NCI-H446 (cell line): ENCODE results near the gene TINAGL1.

Experiments
- DNase-seq, 2 experiments: peaks; one replicate each; lab custom pipeline; 2025; lab: John Stamatoyannopoulos, UW

Gene TINAGL1, protein sequence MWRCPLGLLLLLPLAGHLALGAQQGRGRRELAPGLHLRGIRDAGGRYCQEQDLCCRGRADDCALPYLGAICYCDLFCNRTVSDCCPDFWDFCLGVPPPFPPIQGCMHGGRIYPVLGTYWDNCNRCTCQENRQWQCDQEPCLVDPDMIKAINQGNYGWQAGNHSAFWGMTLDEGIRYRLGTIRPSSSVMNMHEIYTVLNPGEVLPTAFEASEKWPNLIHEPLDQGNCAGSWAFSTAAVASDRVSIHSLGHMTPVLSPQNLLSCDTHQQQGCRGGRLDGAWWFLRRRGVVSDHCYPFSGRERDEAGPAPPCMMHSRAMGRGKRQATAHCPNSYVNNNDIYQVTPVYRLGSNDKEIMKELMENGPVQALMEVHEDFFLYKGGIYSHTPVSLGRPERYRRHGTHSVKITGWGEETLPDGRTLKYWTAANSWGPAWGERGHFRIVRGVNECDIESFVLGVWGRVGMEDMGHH

DNA sequence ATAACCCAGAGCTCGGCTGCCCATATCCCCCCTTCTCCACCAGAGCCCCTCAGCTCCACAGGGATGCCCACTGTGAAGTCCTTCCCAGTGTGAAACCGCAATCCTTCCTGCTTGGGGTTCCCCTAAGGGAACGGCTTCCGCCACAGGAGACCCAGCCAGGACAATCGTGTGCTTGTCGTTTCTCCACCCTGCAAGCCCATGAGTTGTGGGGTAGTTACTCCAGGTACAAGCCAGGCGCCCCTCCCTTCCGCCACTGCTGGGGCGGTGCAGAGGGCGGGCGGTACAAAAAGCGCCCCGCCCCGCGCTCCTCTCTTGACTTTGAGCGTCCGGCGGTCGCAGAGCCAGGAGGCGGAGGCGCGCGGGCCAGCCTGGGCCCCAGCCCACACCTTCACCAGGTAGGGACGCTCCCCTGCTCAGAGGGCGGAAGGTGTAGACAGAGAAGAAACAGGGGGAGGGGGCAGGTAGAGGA is at the start of gene TINAGL1:
TINAGL1 (plus strand) TSS at position 315 of the 469 bp plus-strand sequence. CDS start 634 bp downstream, outside the sequence.
- no peak for DNase-seq

DNA sequence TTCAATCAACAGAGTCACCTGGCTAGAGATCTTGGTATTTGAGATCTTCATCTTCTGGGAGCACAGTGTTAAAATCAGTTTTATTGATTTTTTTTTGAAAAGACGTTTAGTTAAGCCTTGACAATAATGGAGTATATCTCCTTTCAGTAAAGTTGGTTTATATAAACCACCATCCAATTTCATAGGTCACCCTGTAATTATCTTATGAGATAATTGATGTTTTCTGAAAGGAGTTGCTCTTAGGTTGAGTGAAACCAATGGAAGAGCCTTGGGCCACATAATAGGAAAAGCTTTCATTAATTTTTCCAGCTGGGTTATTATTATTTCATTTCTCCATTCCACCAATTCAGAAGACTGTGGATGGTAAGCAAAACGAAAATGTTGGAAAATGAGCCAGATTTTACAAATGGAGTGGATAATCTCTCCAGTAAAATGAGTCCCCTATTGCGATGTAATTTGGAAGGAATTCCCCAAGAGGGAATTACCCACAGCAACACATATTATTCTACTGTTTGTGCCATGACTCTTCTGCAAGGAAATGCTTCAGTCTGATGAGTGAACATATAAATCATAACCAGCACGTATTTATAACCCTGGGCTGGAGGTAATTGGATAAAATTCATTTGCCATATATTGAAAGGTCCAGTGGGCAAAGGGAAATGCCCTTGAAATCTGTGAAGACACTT is 46.2 kb upstream of the TINAGL1 start:
- no peak for DNase-seq

DNA sequence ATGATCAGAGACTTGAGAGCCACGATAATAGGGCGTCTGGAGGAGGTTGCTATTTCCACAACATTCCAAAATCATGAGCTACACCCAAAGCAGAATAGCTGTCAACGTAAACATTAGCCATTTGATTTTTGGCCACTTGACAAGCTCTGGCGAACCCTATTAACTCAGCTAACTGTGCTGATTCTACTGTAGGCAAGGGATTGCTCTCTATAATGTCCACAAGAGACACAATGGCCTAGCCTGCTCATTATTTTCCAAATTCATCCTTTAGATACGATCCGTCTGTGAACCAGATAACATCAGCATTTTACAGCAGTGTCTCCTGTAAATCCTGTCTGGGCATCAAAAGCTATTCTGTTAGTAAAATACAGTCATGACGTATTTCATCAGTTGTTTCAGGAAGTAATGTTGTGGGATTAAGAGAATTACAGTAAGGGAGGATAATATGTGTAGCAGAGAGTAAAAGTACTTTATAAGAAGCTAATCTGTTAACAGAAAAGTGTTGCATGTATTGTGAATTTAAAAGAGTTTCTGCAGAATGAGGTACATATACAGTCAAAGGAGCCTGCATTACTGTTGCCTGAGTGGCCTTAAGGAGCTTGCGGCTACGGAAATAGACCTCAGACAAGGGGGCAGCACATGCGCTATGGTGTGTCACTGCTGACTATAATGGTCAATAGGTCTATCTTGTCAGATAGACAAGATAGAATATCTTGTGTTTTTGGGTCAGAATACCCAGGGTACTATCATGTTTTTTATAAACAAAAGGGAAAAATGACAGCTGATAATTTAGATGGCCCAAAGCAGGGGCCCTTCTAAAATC is 44.9 kb upstream of the TINAGL1 start:
- peak; percentile 2 to 46 for DNase-seq

DNA sequence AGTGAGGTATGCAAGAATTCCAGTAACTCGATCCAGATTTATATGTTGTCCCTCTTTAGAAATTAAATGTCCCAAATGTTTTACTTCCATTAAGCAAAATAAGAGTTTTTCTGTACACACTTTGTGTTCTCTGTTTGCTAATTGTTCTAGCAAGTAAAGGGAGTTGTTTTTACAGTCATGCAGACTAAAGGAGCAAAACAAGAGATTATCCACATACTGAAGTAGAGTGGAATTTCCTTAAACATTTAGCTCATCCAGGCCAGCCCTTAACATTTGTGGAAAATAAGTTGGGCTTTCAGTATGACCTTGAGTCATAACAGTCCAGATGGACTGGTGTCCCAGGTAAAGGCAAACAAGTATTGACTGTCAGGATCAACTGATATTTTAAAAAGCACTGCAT is 44.1 kb upstream of the TINAGL1 start:
- no peak for DNase-seq

DNA sequence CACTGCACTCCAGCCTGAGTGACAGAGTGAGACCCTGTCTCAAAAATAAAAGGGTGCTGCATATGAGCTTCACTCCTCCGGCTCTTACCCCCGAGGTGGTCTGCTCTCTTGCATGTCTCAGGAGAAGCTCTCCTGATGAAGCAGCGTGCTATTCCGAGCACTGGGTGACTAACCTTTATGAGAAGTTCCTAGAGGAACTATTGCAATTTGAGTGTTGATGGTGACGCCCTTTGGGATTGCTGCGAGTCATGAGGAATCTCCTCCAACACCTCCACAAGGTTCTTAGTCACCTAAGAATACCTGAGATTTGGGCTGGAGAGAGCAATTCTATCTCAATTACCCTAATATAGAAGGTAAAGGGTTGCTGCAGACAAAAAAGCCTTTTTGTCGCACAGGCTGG is 40.8 kb upstream of the TINAGL1 start:
- DNase-seq, result no peak

DNA sequence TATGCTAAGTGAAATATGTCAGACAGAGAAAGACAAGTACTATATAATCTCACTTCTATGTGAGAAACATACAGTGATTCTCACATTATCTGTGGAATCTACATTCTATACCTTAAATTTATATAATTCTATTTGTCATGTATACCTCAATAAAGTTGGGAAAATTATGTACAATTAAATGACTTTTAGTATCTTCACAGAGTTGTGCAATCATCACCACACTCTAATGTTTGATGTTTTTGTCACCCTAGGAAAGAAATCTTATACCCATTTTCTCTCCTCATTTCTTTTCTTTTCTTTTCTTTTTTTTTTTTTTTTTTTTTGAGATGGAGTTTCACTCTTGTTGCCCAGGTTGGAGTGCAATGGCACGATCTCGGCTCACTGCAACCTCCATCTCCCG is 37.0 kb upstream of the TINAGL1 start:
- DNase-seq, result no peak

DNA sequence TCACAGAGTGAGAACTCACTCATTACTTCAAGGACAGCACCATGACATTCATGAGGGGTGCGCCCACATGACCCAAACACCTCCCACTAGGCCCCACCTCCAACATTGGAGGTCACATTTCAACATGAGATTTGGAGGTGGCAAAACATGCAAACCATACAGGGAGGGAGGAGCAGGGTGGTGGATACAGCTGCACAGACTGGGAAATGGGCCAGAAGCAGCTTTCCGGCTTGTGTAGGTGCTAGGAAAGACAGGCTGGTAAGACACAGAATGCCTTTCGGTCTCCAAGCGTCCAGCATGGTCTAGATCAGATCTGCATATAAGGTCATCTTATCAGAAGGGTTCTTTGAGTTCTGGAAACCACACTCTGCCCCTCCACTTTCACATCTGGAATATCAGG is 35.1 kb upstream of the TINAGL1 start:
- no peak for DNase-seq

DNA sequence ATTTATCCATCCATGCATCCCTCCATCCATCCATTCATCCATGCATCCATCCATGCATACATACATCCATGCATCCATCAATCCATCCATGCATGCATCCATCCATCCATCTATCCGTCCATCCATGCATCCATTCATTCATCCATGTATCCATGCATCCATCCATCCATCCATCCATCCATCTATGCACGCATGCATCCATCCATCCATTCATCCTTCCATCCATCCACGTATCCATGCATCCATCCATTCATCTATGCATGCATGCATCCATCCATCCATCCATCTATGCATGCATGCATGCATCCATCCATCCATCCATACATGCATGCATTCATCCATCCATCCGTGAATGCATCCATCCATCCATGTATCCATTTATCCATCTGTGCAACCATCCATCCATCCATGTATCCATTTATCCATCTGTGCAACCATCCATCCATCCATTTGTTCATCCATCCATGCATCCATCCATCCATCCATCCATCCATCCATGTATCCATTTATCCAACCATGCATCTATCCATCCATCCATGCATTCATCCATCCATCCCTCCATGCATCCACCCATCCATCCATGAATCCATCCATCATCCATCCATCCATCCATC is 30.3 kb upstream of the TINAGL1 start:
- no peak for DNase-seq

DNA sequence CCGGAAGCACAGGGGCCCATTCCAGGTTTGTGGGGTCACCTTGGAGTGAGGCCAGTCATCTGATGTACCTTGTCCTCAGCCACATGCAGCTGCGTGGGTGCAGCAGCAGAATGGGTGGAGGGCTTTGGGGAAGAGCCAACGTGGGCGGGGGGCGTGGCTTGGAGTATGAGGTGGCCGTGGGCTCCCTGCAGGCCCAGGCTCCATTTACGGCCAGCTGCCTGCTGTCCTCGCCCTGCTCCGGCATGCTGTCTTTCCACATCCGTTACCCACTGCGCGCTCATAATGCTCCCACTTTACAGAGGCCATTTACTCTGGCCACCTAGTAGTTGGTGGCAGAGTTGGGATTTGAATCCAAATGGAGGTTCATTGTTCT is 27.8 kb upstream of the TINAGL1 start:
- no peak for DNase-seq

DNA sequence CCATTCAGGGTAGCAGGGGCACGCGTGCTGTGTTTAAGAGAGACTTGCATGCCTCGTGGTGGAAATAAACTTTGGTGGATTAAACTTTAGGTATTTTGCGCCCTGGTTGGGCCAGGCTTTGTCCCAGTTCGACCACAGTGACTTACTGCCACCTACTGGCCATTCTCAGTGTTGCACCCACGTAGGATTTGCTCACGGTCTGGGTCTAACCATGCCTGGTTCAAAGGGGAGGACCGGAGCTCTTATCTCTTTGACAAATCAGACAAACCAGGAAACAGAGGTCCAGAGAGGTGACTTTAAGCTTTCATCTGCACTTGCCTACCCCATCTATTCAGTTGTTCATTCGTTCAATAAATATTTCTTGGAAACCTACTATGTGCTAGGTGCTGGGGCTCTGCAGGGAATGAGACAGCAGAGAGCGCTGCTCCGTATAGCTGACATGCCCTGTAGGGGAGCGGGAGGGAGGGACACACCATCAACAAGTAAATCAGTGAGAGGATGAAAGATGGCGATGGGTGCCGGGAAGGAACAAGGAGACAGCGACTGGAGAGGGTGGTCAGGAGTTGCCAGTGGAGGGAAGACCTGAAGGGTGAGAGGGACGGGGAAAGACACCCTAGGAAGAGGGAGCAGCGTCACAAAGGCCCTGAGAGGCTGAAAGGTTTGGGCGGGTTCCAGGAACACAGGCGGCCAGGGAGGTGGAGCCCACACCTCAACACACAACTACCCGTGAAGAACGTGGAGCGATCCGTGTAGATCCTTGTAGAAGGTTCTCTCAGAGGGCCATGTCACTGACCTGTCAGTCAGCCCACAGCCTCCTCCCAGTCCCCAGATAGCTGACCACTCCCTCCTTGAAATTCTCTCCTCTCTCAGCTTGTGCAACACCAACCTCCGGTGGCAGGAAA is 27.2 kb upstream of the TINAGL1 start:
- DNase-seq, result peak; percentile 84 to 94

DNA sequence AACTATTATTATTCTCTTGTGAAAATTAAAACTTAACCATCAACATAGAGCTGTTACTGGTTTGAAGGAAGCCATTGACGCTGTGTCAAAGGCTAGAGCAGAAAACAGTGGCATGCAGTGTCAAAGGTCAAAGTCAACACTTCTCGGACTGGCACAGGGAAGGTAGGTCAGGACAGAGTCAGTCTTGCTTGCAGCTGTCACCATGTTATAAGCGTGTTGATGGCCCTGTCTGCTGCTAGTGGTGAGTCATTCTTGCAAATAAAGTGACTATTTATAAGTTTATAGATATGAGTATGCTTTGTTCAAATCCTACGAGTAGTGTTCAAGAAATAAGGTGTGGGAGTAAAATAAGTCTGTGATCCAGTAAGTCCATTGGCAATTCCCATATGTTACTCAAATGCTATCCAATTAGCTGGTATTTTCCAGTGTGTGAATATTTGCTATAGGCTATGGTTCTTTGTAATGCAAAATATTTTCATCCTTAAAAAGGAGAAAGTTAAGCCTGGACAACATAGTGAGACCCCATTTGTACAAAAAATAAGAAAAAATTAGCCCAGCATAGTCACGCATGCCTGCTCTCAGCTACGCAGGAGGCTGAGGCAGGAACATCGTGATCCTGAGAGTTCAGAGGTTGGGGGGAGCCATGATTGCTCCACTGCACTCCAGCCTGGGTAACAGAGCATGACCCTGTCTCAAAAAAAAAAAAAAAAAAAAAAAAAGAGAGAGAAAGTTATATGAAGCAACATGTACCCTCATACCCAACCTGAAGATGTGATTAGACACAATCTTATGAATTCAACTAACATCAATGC is 26.3 kb upstream of the TINAGL1 start:
- no peak for DNase-seq

DNA sequence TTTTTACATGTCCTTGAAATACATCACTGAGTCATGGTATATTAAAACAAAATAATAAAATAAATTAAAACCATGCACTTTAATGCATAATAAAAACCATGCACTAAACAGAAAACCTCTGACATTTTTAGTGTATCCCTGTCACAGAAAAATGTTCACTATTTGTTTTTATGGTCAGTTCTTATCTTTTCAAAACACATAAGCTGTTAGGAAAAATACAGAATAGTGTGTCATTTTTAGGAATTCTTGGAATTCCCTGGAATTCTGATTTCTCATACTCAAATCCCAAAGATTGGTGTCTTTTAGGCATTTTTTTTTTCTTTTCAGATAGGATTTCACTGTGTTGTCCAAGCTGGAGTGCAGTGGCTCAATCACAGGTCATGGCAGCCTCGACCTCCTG is 25.1 kb upstream of the TINAGL1 start:
- no peak for DNase-seq

DNA sequence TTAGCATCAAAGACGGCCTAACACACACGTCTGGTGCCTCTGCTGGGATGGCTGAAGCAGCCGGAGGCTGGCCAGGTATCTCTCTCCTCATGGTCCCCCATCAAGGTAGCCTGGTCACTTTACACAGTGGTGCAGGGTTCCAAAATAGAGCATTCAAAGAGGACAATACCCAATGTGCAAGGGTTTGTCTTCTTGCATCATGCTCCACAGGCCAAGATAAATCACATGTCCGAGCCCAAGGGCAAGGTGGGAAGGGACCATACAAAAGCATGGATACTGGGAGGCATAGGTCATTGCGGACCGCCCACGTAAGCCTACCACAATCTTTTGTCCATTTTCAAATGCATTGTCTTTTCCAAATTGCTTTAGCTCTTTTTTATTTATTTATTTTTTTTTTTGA is 23.8 kb upstream of the TINAGL1 start:
- no peak for DNase-seq

DNA sequence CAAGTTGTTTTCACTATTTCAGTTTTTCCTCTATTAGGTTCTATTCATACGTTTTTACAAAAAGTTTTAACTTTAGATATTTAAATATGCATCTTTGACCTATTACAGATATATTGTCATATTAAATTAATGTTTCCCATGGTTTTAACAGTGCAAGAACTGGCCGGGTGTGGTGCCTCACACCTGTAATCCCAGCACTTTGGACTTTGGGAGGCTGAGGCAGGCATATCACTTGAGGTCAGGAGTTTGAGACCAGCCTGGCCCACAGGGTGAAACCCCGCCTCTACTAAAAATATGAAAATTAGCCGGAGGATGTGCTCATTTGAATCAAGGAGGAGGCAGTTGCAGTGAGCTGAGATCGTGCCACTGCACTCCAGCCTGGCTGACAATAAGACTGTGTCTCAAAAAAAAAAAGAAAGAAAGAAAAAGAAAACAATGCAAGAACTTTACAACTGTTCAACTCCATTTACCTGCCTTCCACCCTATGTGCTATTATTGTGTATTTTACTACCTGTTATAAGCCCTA is 19.8 kb upstream of the TINAGL1 start:
- DNase-seq, result no peak

DNA sequence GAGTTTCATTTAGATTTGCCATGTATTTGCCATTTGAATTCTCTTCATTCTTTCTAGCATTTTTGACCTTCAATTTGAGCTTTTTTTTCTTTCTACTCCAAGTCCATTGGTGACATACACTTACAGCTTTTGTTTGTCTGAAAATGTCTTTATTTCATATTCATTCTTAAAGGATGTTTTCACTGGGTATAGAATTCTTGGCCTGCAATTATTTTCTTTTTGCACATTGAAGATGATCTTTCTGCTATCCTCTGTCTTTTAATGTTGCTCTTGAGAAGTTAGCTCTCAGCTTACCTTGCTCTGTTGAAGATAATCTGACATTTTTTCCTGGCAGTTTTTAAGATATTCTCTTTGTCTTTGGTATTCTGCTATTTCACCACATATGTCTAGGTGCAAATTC is 16.6 kb upstream of the TINAGL1 start:
- DNase-seq, result no peak

DNA sequence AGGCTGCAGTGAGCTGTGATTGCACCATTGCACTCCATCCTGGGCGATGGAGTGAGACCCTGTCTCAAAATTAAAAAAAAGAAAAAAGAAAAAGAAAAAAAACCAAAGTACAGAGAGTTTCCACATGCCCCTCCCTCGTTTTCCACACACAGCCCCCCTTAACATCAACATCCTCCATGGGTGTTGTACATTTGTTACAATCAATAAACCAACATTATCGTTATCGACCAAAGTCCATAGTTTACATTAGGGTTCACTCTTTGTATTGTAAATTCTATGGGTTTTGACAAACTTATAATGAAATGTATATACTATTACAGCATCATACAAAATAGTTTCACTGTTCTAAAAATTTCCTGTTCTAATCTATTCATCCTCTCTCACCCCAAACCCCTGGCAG is 15.9 kb upstream of the TINAGL1 start:
- DNase-seq, result no peak

DNA sequence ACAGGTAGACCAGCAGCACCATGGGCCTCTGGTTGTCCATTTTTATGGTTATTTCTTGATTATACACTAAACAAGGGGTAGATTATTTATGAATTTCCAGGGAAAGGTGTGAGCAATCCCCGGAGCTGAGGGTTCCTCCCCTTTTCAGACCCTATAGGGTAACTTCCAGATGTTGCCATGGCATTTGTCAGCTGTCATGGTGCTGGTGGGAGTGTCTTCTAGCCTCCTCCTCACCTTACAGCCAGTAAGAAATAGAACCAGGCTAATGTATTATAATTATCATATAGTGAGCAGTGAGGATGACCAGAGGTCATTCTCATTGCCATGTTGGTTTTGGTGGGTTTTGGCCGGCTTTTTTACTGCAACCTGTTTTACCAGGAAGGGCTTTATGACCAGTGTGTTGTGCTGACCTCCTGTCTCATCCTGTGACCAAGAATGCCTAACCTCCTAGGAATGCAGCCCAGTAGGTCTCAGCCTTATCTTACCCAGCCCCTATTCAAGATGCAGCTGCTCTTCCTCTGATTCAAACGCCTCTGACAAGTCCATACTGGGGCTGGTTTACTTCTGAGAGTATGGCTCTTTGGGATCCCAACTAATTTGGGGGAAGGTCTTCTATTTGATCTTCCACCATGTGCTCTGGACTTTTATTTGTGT is 13.5 kb upstream of the TINAGL1 start:
- DNase-seq, result no peak

DNA sequence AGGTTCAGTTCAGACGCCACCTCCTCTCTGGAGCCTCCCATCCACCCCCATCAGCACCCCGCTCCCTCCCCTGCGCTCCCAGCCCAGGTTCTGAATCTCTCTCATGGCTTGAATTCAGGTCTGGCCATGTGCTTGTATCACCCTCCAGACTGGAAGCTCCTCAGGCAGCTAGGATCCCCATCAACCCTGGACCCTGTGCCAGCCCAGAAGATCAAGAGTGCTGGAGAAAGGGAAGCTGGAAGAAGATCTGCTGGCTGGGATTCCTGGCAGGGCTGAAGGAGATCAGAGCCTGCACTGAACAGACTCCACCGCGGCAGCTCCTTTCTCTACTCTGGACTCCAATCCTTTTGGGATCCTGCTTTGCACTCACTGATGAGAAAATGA is 11.7 kb upstream of the TINAGL1 start:
- DNase-seq, result peak; percentile 31 to 70

DNA sequence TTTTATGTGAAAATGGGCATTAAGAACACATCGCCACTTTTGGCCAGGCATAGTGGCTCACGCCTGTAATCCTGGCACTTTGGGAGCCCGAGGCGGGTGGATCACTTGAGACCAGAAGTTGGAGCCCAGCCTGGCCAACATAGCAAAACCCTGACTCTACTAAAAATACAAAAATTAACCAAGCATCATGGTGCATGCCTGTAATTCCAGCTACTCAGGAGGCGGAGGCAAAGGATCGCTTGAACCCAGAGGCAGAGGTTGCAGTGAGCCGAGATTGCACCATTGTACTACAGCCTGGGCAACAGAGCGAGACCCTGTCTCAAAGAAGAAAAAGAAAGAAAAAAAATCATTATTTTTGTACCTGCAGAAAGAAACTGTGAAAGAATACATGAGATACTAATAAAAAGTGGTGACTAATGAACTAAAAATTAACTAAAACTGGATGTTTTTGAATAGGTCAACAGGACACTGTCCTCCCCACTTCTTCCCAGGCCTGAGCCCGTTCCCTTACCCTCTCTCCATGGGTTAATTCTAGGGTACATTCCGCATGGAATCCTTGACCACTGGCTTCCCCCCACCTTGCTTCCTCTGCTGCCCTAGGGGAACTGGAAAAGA is 8.3 kb upstream of the TINAGL1 start:
- DNase-seq, result no peak
